Osteocyte (in vitro differentiated cells): ENCODE data around the gene CDA. TPM values are rescaled to one million over a fixed set of nuclear protein-coding genes. Genes with fewer than 3 reads are reported as not detected.

Experiments
- DNase-seq: peaks from one replicate; pipeline ENCODE4 v3.0.0; 2021; ENCODE audit warnings: mixed read lengths; ENCODE audit not compliant: unreplicated experiment; ENCODE audit errors: extremely low spot score
- H3K27ac Mint-ChIP-seq: one replicate; pipeline ENCODE4 v1.8.0; 2021; ENCODE audit warnings: mild to moderate bottlenecking, mixed read lengths; ENCODE audit not compliant: unreplicated experiment
- H3K27me3 Mint-ChIP-seq: one replicate; pipeline ENCODE4 v1.8.0; 2021; ENCODE audit warnings: mixed read lengths; ENCODE audit not compliant: unreplicated experiment
- H3K36me3 Mint-ChIP-seq: one replicate; pipeline ENCODE4 v1.8.0; 2021; ENCODE audit warnings: mixed read lengths; ENCODE audit not compliant: unreplicated experiment
- H3K4me1 Mint-ChIP-seq: one replicate; pipeline ENCODE4 v1.8.0; 2021; ENCODE audit warnings: mixed read lengths; ENCODE audit not compliant: unreplicated experiment
- H3K4me3 Mint-ChIP-seq: one replicate; pipeline ENCODE4 v1.8.0; 2021; ENCODE audit warnings: mild to moderate bottlenecking, moderate library complexity, mixed read lengths; ENCODE audit not compliant: unreplicated experiment
- H3K9me3 Mint-ChIP-seq: one replicate; pipeline ENCODE4 v1.8.0; 2021; ENCODE audit warnings: mixed read lengths; ENCODE audit not compliant: unreplicated experiment
- CTCF ChIP-seq: fragments of 200-600 bp; sonication (generic); IDR thresholded peaks from 2 replicates; pipeline ENCODE4 v1.5.0; 2021; ENCODE audit warnings: antibody characterized with exemption, mild to moderate bottlenecking, moderate library complexity
- total RNA-seq: library from RNA; stranded (reverse); gene quantifications from 2 replicates; pipeline ENCODE4 v1.2.1, GENCODE V29; 2021

The CDA gene
- total RNA-seq, 1 donor from 2014 or later, result not detected

GRCh38 chr1:20626098-20626427, 37.2 kb downstream of the CDA start:
- H3K4me3 Mint-ChIP-seq, result no peak overlapping the region
- H3K27ac Mint-ChIP-seq, result no peak overlapping the region
- H3K9me3 Mint-ChIP-seq, result no peaks in the 10 kb centered on the region
- no peaks in the 10 kb centered on the region for H3K27me3 Mint-ChIP-seq
- TF ChIP-seq CTCF, result no peak
- no peak for DNase-seq
- H3K36me3 Mint-ChIP-seq, result no peaks in the 10 kb centered on the region
- H3K4me1 Mint-ChIP-seq, result no peaks in the 10 kb centered on the region

- H3K27me3 Mint-ChIP-seq, result no peaks in the 10 kb centered on the region
Measured at GRCh38 chr1:20626524-20626923, 37.6 kb downstream of the CDA start.

GRCh38 chr1:20630729-20631128, 41.8 kb downstream of the CDA start:
- no peak for TF ChIP-seq CTCF
- Mint-ChIP-seq H3K36me3 (no peaks in the 10 kb centered on the region), H3K27ac (no peak overlapping the region), H3K9me3 (no peaks in the 10 kb centered on the region), H3K4me3 (no peak overlapping the region), H3K4me1 (peaks cover 25% of the 10 kb centered on the region), H3K27me3 (no peaks in the 10 kb centered on the region)
- no peak for DNase-seq

More at GRCh38 chr1:20626524-20626923, 37.6 kb downstream of the CDA start:
- no peaks in the 10 kb centered on the region for H3K36me3 Mint-ChIP-seq
- H3K4me3 Mint-ChIP-seq, result no peak overlapping the region
- no peak overlapping the region for H3K27ac Mint-ChIP-seq
- no peaks in the 10 kb centered on the region for H3K9me3 Mint-ChIP-seq
- H3K4me1 Mint-ChIP-seq, result no peaks in the 10 kb centered on the region
- TF ChIP-seq CTCF, result no peak
- DNase-seq, result no peak

- DNase-seq, result no peak
- no peak for TF ChIP-seq CTCF
- H3K4me1 Mint-ChIP-seq, result peaks cover 25% of the 10 kb centered on the region
Measured at GRCh38 chr1:20632386-20632785, 43.5 kb downstream of the CDA start.

GRCh38 chr1:20633190-20634064, 44.5 kb downstream of the CDA start, which contains the start of gene PINK1:
Gene PINK1 (plus strand): TSS chr1:20633458. CDS start chr1:20633549, 91 bp downstream.
- peak; percentile 95 for DNase-seq
- H3K27ac Mint-ChIP-seq, result peak within 1 kb of the TSS; percentile 74

More at GRCh38 chr1:20632386-20632785, 43.5 kb downstream of the CDA start:
- H3K36me3 Mint-ChIP-seq, result no peaks in the 10 kb centered on the region
- H3K27ac Mint-ChIP-seq, result peak overlapping the region; percentile 74
- H3K4me3 Mint-ChIP-seq, result peak overlapping the region; percentile 69
- no peaks in the 10 kb centered on the region for H3K9me3 Mint-ChIP-seq
- no peaks in the 10 kb centered on the region for H3K27me3 Mint-ChIP-seq

More at GRCh38 chr1:20633190-20634064, 44.5 kb downstream of the CDA start, which contains the start of gene PINK1:
- TF ChIP-seq CTCF, result peak; percentile 99
- H3K4me3 Mint-ChIP-seq, result peak within 1 kb of the TSS; percentile 83
- H3K27me3 Mint-ChIP-seq, result no peaks in the 10 kb centered on the region
- peaks cover 25% of the 10 kb centered on the region for H3K4me1 Mint-ChIP-seq
- H3K9me3 Mint-ChIP-seq, result no peaks in the 10 kb centered on the region
- H3K36me3 Mint-ChIP-seq, result peaks cover 8% of the 10 kb centered on the region
